ENCODE measurements around the gene MYO1F. TPM values are rescaled to one million over a fixed set of nuclear protein-coding genes. Genes with fewer than 3 reads are reported as not detected.

MYO1F gene
- total RNA-seq, 4 donors from 2014 or later: 20.3 to 61.5 (median 21.7) TPM

DNA sequence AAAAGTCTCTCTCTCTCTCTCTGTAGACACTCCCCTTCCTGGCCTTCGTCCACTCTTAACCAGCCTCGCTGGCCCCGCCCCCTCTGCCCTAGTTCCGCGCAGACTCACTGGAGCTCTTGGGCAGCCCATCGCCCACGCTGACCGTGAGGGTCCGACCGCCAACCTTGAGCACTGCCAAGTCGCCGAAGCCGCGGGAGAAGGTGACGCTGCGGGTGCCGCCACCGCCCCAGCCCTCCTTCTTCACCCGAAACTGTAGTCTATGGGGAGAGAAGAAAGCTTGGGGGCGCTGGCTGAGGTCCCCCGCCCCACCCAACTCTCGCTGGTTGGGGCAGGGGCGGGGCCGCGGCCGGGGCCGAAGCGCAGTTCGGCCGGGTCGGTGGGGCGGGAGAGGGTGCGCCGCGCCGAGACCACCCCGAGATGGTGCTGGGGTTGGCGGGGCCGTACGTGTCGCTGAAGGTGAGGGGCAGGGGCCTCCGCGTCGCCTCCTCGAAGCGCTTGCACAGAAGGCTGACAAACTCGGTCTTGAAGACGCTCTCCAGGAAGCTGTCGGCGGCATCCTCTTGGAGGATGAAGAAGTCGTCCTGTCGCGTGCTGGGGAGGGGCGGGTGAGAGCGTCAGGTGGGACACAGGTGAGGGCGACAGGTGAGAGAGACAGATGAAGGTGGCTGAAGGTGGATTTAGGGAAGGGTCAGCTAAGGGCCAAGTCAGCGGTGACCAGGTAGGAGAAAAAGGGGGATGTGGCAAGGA is 50.7 kb downstream of the MYO1F start:
- DNase-seq (ENCODE audit: low spot score in 2 of 2): peak; percentile 82 to 91
- H3K27ac ChIP-seq: peak overlapping the region; percentile 85 to 96 (median 92)
- 6 to 19% methylated on average over 22 to 52 of the region's 57 CpGs for WGBS, 2 donors
- H3K36me3 ChIP-seq: peaks cover 0 to 13% (median 0%) of the 10 kb centered on the region in 3 donors
- no peaks in the 10 kb centered on the region for H3K27me3 ChIP-seq
- peaks cover 0 to 14% (median 3%) of the 10 kb centered on the region in 4 donors for H3K4me1 ChIP-seq
- no peaks in the 10 kb centered on the region for H3K9me3 ChIP-seq
- peak overlapping the region; percentile 66 to 86 (median 79) for H3K4me3 ChIP-seq
- peak; percentile 41 to 44 for TF ChIP-seq POLR2A (IDR thresholded peaks at IDR 0.05)
- TF ChIP-seq CTCF (IDR thresholded peaks at IDR 0.05): no peak
- TF ChIP-seq EP300 (IDR thresholded peaks at IDR 0.05): peak in 1 of 2 donors; percentile 77

GRCh38 chr19:8525401-8525684 is 51.9 kb downstream of the MYO1F start:
- Histone ChIP-seq H3K36me3 (peaks cover 0 to 9% (median 0%) of the 10 kb centered on the region in 3 donors), H3K4me3 (peak overlapping the region; percentile 10 to 73 (median 36)), H3K4me1 (peaks cover 0 to 14% (median 3%) of the 10 kb centered on the region in 4 donors), H3K9me3 (no peaks in the 10 kb centered on the region), H3K27ac (peak overlapping the region; percentile 83 to 96 (median 92)), H3K27me3 (no peaks in the 10 kb centered on the region)
- TF ChIP-seq CTCF (IDR thresholded peaks at IDR 0.05) (peak in 2 of 5 experiments; percentile 7 to 22), EP300 (IDR thresholded peaks at IDR 0.05) (peak in 1 of 2 donors; percentile 29), POLR2A (IDR thresholded peaks at IDR 0.05) (peak in 1 of 2 donors; percentile 47)
- 11 to 19% methylated on average over 15 of the region's 15 CpGs for WGBS, 2 donors
- no peak for DNase-seq (ENCODE audit: low spot score in 2 of 2)

DNA sequence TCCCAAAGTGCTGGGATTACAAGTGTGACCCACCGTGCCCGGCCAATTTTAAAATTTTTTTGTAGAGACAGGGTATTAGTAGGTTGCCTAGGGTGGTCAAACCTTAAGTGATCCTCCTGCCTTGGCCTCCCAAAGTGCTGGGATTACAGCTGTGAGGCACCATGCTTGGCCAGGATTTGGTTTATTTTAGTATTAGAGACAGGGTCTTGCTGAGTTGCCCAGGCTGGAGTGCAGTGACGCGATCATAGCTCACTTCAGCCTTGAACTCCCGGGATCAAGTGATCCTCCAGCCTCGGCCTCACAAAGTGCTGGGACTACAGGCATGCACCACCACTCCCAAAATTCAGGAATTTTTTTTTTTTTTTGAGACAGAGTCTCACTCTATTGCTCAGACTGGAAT is 57.9 kb downstream of the MYO1F start:
- Histone ChIP-seq H3K27ac (no peak overlapping the region), H3K27me3 (no peaks in the 10 kb centered on the region), H3K9me3 (no peaks in the 10 kb centered on the region), H3K4me1 (peaks cover 0 to 20% (median 11%) of the 10 kb centered on the region in 4 donors), H3K36me3 (no peaks in the 10 kb centered on the region), H3K4me3 (no peak overlapping the region)
- no peak for DNase-seq (ENCODE audit: low spot score in 2 of 2)
- 81 to 98% methylated on average over 6 of the region's 6 CpGs for WGBS, 2 donors
- TF ChIP-seq CTCF (IDR thresholded peaks at IDR 0.05): no peak
- TF ChIP-seq EP300 (IDR thresholded peaks at IDR 0.05): no peak
- no peak for TF ChIP-seq POLR2A (IDR thresholded peaks at IDR 0.05)

DNA sequence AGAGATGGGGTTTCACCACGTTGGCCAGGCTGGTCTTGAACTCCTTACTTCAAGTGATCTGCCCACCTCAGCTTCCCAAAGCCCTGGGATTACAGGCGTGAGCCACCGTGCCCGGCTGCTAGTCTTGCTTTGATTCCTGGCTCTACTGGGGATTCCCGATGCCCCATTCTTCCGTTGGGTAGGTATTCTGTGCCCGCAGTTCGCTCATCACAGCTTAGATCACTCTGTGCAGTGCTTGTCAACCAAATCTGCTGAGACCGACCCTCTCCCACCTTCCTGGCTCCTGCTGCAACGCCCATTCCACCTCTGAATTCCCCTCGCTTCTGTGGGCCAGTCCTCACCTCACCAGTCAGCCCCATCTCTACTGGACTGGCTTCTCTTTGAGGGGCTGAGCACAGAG is 58.7 kb downstream of the MYO1F start:
- Histone ChIP-seq H3K4me1 (peaks cover 0 to 22% (median 11%) of the 10 kb centered on the region in 4 donors), H3K27ac (peak overlapping the region in 2 of 4 donors; percentile 60 to 71), H3K9me3 (no peaks in the 10 kb centered on the region), H3K36me3 (no peaks in the 10 kb centered on the region), H3K4me3 (no peak overlapping the region), H3K27me3 (no peaks in the 10 kb centered on the region)
- TF ChIP-seq POLR2A (IDR thresholded peaks at IDR 0.05) (no peak), EP300 (IDR thresholded peaks at IDR 0.05) (no peak), CTCF (IDR thresholded peaks at IDR 0.05) (no peak)
- 79 to 91% methylated on average over 11 of the region's 11 CpGs for WGBS, 2 donors
- DNase-seq (ENCODE audit: low spot score in 2 of 2): no peak

Measured in tibial nerve (tissue), 4 donors.